Psoas muscle (tissue), 8 donors: Measurements from ENCODE around the gene ADAMTS2. TPM values are rescaled to one million over a fixed set of nuclear protein-coding genes. Genes with fewer than 3 reads are reported as not detected.
"Not testable (repeated sequence)": the region's sequence is repeated elsewhere in the genome, so short reads cannot be mapped to it uniquely, and the experiment has no call there.

Experiments used
- ATAC-seq, 4 donors: fragments of 200-7000 bp; cut with Tn5 transposase; one replicate each; pipeline ENCODE4 v1.9.1; 2020; ENCODE audit warnings: moderate library complexity in 3 of 4, mild to moderate bottlenecking in 2 of 4
- DNase-seq, 2 donors: peaks; one replicate each; pipeline ENCODE4 v3.0.0-alpha.2; 2020
- H3K27ac ChIP-seq: fragments of 200-600 bp; one replicate; pipeline ENCODE4 v1.8.0; 2022
- H3K27me3 ChIP-seq, 3 donors: fragments of 200-600 bp in 1 of 3; one replicate each; pipeline versions ENCODE4 v1.6.1 to v1.8.0; 2013 to 2022; ENCODE audit warnings: low read length in 2 of 3, mild to moderate bottlenecking in 2 of 3, moderate library complexity in 1 of 3; ENCODE audit not compliant: insufficient read depth in 3 of 3
- H3K36me3 ChIP-seq, 2 donors: fragments of 200-600 bp in 1 of 2; one replicate each; pipeline versions ENCODE4 v1.6.1 to v1.8.0; 2013 to 2022; ENCODE audit warnings: low read depth in 1 of 2, mild to moderate bottlenecking in 1 of 2, moderate library complexity in 1 of 2; ENCODE audit not compliant: insufficient read depth in 1 of 2
- H3K4me1 ChIP-seq: fragments of 200-600 bp; one replicate; pipeline ENCODE4 v1.8.0; 2022
- H3K4me3 ChIP-seq: fragments of 200-600 bp; one replicate; pipeline ENCODE4 v1.8.0; 2022; ENCODE audit warnings: mild to moderate bottlenecking
- H3K9me3 ChIP-seq: fragments of 200-600 bp; one replicate; pipeline ENCODE4 v1.8.0; 2022
- WGBS, 3 donors: extraction: QIAGEN DNeasy Blood & Tissue Kit; methylation state at CpG; one replicate each; pipeline versions ENCODE4 v1.1.6 to v1.1.7; 2013; 5-methylcytosine and 5-hydroxymethylcytosine counted together
- intact Hi-C, 2 donors: fragments of 100-400 bp; cut with DNase I; formaldehyde crosslinking; loops; one replicate each; pipeline versions ENCODE4 v1.11.0 to v1.14.2; 2022
- polyA plus RNA-seq, 3 donors: library from polyadenylated mRNA; stranded (reverse); fragments of 200-250 nt; gene quantifications; one replicate each; pipeline ENCODE4 v1.2.3, GENCODE V29; 2013
- total RNA-seq, 4 donors: library from RNA; stranded (reverse); fragmentation: NEBNext Ultra II Directional in 2 of 4; extraction: Animal tissue kit (Norgen Biotek cat#: 25700) in 2 of 4; gene quantifications; one replicate each; pipeline versions ENCODE4 v1.2.1 to v1.2.4, GENCODE V29; 2021 to 2023
- TF ChIP-seq, protein P1 (sequence below): fragments of 200-600 bp; IDR thresholded peaks from one replicate; pipeline ENCODE4 v1.8.0; 2022; ENCODE audit warnings: antibody characterized with exemption
- donor health status: healthy with polysubstance abuse.
- donor health status: DM: no; HTN: no; CAD: no; lungs with moderate emphysema.
- donor health status: Bipolar disorder and iron deficiency.
- donor health status: healthy.
- donor health status: DM: yes; HTN: yes; CAD: no.
- donor health status: DM: no; HTN: no; CAD: no.
- donor health status: DM: no; HTN: no; CAD: no.
- donor health status: DM: yes; HTN: yes; CAD: no.

The ADAMTS2 gene
- total and polyA plus RNA-seq, 7 donors = 0.83 to 3.7 (median 2.0) TPM

DNA sequence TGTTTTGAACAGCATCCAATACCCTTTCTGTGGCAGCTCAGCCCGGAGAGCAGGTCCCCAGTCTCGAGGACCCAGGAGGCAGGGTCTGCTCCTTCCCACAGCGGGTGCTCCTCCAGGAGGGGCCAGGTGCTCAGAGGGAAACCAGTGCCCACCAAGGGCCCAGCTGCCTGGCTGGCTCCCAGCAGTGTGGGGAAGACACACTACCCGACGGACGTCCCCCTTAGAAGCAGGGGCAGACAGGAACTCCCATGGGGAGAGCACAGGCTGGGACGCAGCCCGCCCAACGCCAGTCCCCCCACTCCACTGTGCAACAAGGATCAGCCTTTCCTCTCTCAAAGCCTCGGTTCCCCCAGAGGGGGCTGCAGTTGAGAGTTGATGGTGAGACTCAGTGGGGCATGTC is 57.6 kb downstream of the ADAMTS2 start:
- Histone ChIP-seq H3K36me3 (no peaks in the 10 kb centered on the region), H3K4me3 (no peak overlapping the region), H3K4me1 (peaks cover 36% of the 10 kb centered on the region), H3K27ac (peak overlapping the region; percentile 56), H3K27me3 (no peaks in the 10 kb centered on the region), H3K9me3 (no peaks in the 10 kb centered on the region)
- peak in 1 of 2 donors; percentile 10 for DNase-seq
- intact Hi-C loops = no loop called here
- TF ChIP-seq, protein P1, sequence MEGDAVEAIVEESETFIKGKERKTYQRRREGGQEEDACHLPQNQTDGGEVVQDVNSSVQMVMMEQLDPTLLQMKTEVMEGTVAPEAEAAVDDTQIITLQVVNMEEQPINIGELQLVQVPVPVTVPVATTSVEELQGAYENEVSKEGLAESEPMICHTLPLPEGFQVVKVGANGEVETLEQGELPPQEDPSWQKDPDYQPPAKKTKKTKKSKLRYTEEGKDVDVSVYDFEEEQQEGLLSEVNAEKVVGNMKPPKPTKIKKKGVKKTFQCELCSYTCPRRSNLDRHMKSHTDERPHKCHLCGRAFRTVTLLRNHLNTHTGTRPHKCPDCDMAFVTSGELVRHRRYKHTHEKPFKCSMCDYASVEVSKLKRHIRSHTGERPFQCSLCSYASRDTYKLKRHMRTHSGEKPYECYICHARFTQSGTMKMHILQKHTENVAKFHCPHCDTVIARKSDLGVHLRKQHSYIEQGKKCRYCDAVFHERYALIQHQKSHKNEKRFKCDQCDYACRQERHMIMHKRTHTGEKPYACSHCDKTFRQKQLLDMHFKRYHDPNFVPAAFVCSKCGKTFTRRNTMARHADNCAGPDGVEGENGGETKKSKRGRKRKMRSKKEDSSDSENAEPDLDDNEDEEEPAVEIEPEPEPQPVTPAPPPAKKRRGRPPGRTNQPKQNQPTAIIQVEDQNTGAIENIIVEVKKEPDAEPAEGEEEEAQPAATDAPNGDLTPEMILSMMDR = no peak
- no peak for ATAC-seq
- 61 to 84% (median 72%) methylated on average over 10 of the region's 10 CpGs for WGBS, 3 donors

DNA sequence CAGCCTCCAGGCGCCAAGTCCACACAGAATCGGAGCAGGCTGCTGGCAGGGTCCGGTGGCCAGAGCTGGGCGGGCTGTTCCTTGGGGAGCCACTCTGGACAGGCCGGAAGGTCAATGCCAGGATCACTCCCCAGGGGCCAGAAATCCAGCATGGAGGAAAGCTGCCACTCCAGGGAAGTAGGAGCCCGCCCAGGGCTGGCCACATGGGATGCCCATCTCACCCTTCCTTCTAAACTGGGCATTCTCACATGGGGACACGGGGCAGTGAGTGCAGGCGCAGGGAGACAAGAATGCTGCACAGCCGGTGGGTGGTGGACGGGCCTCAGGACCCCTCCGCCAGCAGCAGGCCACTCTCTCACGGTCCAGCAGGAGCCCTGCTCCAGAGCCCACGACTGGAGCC is 58.2 kb downstream of the ADAMTS2 start:
- intact Hi-C loops = no loop called here
- H3K4me1 ChIP-seq = peaks cover 36% of the 10 kb centered on the region
- H3K9me3 ChIP-seq = no peaks in the 10 kb centered on the region
- H3K4me3 ChIP-seq = no peak overlapping the region
- TF ChIP-seq, protein P1 = no peak
- peak in 1 of 2 donors; percentile 13 for DNase-seq
- no peaks in the 10 kb centered on the region for H3K27me3 ChIP-seq
- no peak for ATAC-seq
- H3K27ac ChIP-seq = no peak overlapping the region
- WGBS, 3 donors = 61 to 84% (median 76%) methylated on average over 13 of the region's 13 CpGs
- no peaks in the 10 kb centered on the region for H3K36me3 ChIP-seq

DNA sequence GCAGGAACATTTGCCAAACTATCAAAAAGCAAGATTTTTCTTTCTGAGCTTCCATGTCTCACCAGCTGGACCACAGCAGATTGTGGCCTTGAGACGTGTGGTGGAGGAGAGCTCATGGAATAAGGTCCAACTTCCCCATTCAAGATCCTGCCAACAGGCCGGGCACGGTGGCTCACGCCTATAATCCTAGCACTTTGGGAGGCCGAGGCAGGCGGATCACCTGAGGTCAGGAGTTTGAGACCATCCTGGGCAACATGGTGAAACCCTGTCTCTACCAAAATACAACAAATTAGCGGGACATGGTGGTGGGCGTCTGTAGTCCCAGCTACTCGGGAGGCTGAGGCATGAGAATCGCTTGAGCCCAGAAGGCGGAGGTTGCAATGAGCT is 59.5 kb downstream of the ADAMTS2 start:
- intact Hi-C loops, H3K27me3 ChIP-seq, H3K36me3 ChIP-seq, H3K9me3 ChIP-seq, DNase-seq, H3K4me3 ChIP-seq, ATAC-seq: not testable (repeated sequence)
- peaks cover 36% of the 10 kb centered on the region for H3K4me1 ChIP-seq
- 60 to 75% (median 67%) methylated on average over 11 of the region's 11 CpGs for WGBS, 3 donors
- peak overlapping the region; percentile 66 for H3K27ac ChIP-seq

GRCh38 chr5:179284751-179285631 is 60.3 kb downstream of the ADAMTS2 start:
- TF ChIP-seq, protein P1 = no peak
- peak; percentile 65 to 85 (median 80) for ATAC-seq
- peaks cover 36% of the 10 kb centered on the region for H3K4me1 ChIP-seq

DNA sequence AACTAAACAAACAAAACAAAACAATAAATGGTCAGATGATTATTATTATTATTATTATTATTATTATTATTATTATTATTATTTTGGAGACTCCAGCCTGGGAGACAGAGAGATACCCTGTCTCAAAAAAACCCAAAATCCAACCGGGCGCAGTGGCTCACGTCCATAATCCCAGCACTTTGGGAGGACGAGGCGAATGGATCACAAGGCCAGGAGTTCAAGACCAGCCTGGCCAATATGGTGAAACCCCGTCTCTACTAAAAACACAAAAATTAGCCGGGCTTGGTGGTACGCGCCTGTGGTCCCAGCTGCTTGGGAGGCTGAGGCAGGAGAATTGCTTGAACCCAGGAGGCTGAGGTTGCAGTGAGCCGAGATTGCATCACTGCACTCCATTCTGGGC is 61.4 kb downstream of the ADAMTS2 start:
- ATAC-seq = not testable (repeated sequence)

More at GRCh38 chr5:179284751-179285631, 60.3 kb downstream of the ADAMTS2 start:
- Histone ChIP-seq H3K4me3 (peak overlapping the region; percentile 48), H3K27me3 (no peaks in the 10 kb centered on the region), H3K9me3 (no peaks in the 10 kb centered on the region), H3K27ac (peak overlapping the region; percentile 66), H3K36me3 (no peaks in the 10 kb centered on the region)
- intact Hi-C loops = no loop called here
- 14 to 24% (median 15%) methylated on average over 23 of the region's 23 CpGs for WGBS, 3 donors
- DNase-seq = peak; percentile 81 to 91

More for the DNA sequence above, 61.4 kb downstream of the ADAMTS2 start:
- WGBS, 3 donors = 94 to 100% (median 97%) methylated on average over 10 of the region's 10 CpGs
- DNase-seq = peak in 1 of 2 donors; percentile 3
- H3K4me1 ChIP-seq = peaks cover 36% of the 10 kb centered on the region
- H3K4me3 ChIP-seq, H3K27ac ChIP-seq, H3K27me3 ChIP-seq, H3K9me3 ChIP-seq, H3K36me3 ChIP-seq, intact Hi-C loops: not testable (repeated sequence)
